SK-N-MC (cell line): ENCODE measurements around the gene FSIP1.

Experiments
- EZH2 ChIP-seq: fragments of 200-600 bp; sonication (generic); IDR thresholded peaks from one replicate; pipeline ENCODE4 v1.6.1; 2017; ENCODE audit warnings: antibody characterized with exemption
- FOXP2 ChIP-seq: optimal IDR thresholded peaks from 2 replicates; pipeline ENCODE3; 2011; ENCODE audit warnings: mild to moderate bottlenecking, moderate library complexity; ENCODE audit not compliant: insufficient read depth; ENCODE audit errors: extremely low read length, control extremely low read depth
- POLR2AphosphoS5 ChIP-seq: IDR thresholded peaks from 2 replicates; pipeline ENCODE4 v1.6.1; 2012; ENCODE audit warnings: mild to moderate bottlenecking, low read depth, low read length, borderline replicate concordance

DNA sequence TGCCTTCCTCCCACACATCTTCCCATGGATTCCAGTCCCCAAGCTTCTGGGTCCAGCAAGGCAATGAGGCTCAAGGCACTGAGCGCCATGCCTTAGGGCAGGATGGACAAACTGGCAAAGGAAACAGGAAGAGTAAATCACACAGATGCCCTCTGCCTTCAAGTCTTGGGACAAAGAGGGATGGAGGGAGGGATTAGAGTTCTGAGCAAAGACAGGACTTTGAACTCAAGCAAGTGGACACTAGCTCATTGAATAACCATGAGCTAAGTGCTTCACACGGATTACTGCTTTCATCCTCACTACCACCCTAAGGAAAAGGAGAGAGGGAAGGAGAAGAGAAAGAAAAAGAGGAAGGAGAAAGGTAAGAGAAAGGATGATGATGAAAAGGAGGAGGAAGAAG, 209.4 kb downstream of the FSIP1 start:
- TF ChIP-seq EZH2 (no peak), FOXP2 (no peak), POLR2AphosphoS5 (no peak)
